Measurements from ENCODE around the gene TKTL1.
"Not testable (repeated sequence)": the region's sequence is repeated elsewhere in the genome, so short reads cannot be mapped to it uniquely, and the experiment has no call there.

Gene TKTL1

DNA sequence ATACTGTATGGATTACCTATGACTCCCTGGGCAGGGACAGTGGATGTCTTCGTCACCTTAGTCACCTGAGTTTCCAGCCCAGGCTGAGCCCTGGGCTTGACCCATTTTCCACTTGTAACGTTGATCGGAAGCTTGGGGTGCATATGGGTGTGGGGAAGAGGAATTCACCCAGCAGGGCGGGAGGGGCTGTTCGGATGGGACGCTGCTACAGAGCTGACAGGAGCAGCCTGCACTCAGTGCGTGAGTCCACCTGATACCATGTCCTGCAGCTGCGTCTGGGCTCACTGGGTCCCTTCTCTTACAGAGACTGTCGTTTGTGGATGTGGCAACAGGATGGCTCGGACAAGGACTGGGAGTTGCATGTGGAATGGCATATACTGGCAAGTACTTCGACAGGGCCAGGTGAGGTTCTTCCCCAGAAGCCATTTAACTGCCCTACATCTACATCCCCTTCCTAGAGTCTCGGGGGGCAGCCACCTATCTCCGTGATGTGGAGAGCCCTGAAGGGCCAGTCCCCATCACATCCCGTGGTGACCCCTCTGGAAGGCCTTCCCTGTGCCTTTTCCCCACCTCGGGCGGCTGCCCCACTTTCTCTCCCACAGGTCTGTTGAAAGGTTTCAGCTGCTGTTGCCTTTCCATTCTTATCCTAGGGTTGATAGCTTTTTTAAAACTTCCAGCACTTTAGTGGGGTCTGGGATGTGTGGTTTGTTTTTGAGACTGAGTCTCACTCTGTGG, 13.6 kb downstream of the TKTL1 start:
- no peak for DNase-seq

GRCh38 chrX:154310616-154311536, 15.3 kb downstream of the TKTL1 start:
- no peak for DNase-seq

- DNase-seq = no peak
These were observed 16.5 kb downstream of the TKTL1 start for GRCh38 chrX:154312116-154312515.

- no peak for DNase-seq
These were observed 17.6 kb downstream of the TKTL1 start for GRCh38 chrX:154313147-154313546.

- DNase-seq = no peak
These were observed 19.8 kb downstream of the TKTL1 start for GRCh38 chrX:154315416-154315815.

GRCh38 chrX:154317391-154317995, 21.9 kb downstream of the TKTL1 start:
- DNase-seq = no peak

- no peak for DNase-seq
These were observed 24.8 kb downstream of the TKTL1 start for GRCh38 chrX:154320406-154320805.

- no peak for DNase-seq
These were observed 25.6 kb downstream of the TKTL1 start for GRCh38 chrX:154321152-154321551.

DNA sequence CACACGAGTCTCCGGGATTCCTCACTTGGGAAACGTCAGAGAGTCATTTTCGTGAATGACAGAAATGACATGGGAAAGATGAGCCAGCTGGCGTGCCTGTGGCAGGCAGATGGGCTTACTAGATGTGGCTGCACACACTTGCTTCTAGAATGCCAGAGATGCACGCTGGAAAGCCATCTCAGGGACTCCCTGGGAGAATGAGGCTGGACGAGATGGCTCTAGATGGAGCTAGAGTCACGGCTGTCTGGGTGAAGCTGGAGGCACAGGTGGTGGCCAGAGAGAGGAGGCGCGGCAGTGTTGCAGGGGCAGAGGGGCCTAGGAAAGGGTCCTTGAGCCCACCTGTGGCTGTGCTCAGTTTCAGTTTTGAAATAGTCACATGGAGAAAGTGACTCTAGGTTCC, 26.0 kb downstream of the TKTL1 start:
- no peak for DNase-seq

- no peak for DNase-seq
These were observed 27.3 kb downstream of the TKTL1 start for GRCh38 chrX:154322890-154323289.

- DNase-seq = no peak
These were observed 27.9 kb downstream of the TKTL1 start for GRCh38 chrX:154323537-154323936.

GRCh38 chrX:154325541-154325940, 29.9 kb downstream of the TKTL1 start:
- no peak for DNase-seq

DNA sequence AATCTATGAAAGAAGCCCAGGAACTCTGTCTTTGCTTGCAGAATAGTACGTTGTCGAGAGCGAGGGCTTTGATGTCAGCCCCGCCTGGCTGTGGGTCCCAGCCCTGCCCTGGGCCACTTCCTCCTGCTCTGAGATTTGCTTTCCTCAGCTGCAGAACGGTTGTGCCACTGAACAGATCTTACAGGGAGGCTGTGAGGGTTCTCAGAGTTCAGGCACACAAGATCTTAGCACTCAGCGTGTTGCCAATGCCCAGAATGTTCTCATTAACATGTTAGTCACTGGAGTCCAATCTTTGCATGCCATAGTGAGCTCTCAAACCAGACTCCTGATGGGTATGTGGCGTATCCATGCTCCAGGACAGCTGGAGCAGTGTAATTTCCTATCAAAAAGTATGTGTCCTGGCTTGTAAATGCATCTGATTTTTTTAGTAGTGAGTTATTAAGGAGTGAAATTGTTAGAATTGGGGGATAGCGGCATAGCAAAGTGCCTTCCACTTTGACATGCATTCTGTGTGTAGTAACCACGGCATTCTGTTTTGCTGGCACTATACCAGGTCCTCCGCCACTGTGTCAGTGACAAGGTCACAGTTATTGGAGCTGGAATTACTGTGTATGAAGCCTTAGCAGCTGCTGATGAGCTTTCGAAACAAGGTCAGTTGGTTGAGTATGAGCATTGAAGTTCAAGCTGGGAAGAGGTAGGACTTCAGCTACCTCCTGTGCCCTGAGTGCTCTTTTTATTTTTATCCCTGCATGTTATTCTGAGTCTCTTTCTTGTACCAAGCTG, 31.6 kb downstream of the TKTL1 start:
- DNase-seq = peak; percentile 32

DNA sequence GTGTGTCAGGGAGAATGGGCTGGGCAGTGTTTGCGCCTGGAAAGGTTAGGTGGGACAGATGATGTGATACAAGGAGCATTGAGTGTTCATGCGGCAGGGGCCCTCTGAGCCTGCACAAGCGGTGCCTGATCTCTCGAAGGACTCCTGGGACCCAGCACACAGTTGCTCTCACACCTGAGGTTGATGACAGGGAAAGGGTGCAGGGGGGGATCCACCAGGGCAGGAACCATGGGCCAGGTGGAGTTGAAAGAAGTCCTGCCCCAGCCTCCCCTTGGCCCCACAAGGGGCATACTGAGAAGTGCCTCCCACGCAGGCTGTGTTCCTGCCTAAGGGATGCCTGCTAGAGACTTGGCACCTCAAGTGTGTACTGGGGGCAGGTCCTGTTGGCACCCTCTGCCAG, 33.1 kb downstream of the TKTL1 start:
- DNase-seq = no peak

GRCh38 chrX:154329294-154329693, 33.7 kb downstream of the TKTL1 start:
- no peak for DNase-seq

DNA sequence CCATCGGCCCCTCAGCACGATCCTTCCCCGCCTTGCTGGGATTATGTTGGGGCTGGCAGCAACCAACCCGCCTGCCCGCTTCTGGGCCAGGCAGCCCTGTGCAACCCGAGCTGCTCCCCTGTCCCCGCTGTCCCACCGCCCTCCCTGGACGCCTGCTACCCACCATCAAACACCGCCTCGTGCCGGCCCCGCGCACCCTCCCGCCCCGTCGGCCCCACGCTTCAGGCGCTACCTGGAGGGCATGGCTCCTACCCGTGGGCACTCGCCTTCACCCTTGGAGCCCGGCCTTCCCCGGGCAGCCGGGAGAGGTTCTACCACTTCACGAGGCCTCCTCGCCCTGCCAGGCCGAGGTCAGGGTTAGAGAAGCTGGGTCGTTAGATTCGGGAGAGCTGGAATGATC, 37.0 kb downstream of the TKTL1 start:
- no peak for DNase-seq

GRCh38 chrX:154333116-154333515, 37.5 kb downstream of the TKTL1 start:
- DNase-seq = no peak

- DNase-seq = no peak
These were observed 38.3 kb downstream of the TKTL1 start for GRCh38 chrX:154333837-154334271.

DNA sequence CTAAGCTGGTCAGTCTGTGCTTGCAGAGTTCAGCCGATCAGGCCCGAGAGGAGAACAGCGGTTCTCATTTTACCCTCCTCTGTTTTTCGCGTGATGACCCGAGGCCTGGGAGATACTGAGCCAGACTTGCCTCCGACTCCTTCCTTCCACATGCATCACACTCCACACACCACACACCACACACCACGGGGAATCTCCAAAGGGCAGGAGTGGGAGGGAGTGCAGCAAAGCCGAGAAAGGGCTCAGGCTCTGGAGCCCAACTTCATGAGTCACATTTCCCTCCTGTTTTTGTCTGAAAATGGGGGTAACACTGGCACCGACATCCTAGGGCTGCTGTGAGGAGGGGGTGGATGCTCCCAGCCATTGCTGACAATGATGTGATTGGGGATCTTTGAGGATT, 38.9 kb downstream of the TKTL1 start:
- no peak for DNase-seq

- not testable (repeated sequence) for DNase-seq
These were observed 46.1 kb downstream of the TKTL1 start for GRCh38 chrX:154341399-154342298.

- DNase-seq = not testable (repeated sequence)
These were observed 47.5 kb downstream of the TKTL1 start for GRCh38 chrX:154343063-154343462.

GRCh38 chrX:154343620-154344019, 48.0 kb downstream of the TKTL1 start:
- not testable (repeated sequence) for DNase-seq

Data from activated CD8-positive, alpha-beta memory T cell treated with anti-CD3 and anti-CD28 coated beads, Interleukin-2, amount 50 U/mL, for 4 hours (primary cell).